NCI-H1694 treated with DMSO at 0.1 percent for 48 hours (cell line): Measurements from ENCODE around the gene KMO.

ENCODE experiments used
- DNase-seq: peaks from one replicate; lab custom pipeline; 2025; lab: John Stamatoyannopoulos, UW

Gene KMO

DNA sequence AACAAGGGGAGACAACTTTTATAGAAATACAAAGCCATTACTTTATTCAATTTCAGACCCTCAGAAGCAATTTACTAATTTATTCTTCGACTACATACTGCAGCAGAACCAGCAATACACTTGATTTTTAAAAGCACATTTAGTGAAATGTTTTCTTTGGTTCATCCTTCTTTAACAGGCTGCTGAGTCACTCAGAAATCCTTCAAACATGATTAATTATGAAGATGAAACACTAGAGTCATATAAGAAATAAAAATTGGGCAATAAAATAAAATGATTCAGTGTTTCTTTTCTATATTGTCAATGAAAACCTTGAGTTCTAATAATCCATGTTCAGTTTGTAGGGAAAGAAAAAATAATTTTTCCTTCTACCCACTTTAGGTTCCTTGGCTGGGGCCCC is 61.0 kb downstream of the KMO start:
- DNase-seq = no peak

DNA sequence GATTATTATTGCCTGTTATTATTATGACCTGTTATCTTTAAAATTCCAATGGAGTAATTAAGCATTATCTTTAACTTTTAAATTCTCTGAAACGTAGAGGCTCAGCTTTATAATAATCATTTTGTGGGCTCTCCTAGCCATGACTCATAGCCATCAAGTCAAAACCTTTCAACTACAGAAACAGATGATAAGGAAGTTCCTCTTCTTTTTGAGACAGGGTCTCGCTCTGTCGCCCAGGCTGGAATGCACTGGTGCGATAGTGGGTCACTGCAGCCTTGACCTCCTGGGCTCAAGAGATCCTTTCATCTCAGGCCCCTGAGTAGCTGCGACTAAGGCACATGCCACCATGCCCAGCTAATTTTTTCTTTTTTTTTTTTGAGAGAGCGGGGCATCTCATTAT is 64.5 kb downstream of the KMO start:
- DNase-seq = no peak

GRCh38 chr1:241598249-241598648 is 66.1 kb downstream of the KMO start:
- DNase-seq = peak; percentile 21

GRCh38 chr1:241600496-241600901 is 68.3 kb downstream of the KMO start:
- no peak for DNase-seq

- DNase-seq = no peak
Observed at GRCh38 chr1:241603731-241604245, 71.6 kb downstream of the KMO start.

DNA sequence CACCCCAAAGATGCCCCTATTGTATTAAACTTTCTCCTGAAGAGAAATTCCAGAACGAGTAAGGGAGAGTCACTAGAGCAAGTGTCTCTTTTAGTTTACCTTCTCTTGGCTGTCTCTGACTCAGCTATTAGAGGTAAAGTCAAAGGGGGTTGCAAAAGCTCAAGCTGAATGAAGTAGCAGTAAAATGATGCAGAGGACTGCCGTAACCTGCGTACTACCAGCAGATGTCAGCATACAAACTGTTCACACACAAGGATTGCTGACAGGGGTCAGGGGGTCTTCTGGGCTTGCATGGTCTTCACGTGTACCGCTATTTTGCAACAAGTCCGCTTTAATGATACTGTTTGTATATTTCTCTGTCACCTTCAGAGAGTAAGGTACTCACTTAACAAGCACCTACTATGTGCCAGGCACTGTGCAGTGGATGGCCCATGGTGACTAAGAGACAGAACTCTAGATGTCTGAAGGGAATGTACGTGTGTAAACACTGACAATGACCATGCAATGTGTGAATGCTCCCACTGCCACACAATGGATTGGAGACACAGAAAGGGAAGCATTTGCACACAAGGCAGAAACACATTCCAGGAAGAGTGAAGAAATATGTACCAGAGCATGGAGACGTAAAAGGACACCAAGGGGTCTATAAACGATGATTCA is 73.1 kb downstream of the KMO start:
- no peak for DNase-seq

DNA sequence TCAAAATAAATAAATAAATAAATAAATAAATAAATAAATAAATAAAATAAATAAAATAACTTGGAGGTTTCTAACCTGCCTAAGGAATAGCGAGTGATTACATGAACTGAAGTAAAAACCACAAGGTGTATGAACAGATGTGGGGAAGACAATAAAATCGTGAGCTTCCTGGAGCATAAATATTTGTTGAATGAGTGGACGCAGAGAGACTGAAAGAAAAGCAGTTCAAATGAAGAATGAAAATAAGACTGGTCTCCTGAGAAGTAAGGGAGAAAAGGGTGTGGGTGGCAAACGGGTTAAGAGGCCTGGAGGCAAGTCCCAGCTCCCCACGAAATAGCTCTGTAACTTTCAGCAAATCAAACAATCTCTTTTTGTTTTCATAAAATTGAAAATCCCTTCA is 74.4 kb downstream of the KMO start:
- DNase-seq = no peak

GRCh38 chr1:241607497-241607896 is 75.3 kb downstream of the KMO start:
- no peak for DNase-seq

DNA sequence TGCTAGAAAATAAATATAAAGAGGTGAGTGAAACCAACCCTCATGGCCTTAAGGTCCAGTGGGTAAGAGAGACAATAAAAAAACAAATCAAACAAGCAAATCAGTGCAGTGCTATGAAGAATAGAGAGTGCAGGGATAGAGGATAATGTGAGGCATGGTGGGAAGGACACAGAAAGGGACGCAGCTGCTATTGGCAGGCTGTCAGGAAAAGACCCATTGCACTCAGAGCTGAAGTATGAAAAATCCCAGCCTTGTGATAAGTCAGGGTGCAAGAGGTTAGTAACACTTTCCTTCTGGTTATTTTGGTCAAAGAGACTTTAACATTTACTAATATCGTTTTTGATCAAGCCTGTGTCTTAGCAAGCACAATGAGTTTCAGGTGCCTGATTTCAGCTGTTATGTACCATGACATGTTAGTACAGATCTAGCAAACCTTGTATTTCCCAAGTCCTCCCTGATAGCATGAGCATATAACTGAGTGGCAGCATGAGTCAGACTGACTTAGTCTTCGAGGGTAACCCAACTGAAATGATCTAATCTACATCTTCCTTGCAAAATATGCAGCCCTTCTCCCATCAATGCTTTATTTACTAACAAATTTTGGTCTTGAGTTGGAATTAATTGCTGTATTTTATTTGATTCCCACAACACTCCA is 76.3 kb downstream of the KMO start:
- no peak for DNase-seq

- DNase-seq = peak; percentile 51
Observed at GRCh38 chr1:241610056-241610815, 78.1 kb downstream of the KMO start.

DNA sequence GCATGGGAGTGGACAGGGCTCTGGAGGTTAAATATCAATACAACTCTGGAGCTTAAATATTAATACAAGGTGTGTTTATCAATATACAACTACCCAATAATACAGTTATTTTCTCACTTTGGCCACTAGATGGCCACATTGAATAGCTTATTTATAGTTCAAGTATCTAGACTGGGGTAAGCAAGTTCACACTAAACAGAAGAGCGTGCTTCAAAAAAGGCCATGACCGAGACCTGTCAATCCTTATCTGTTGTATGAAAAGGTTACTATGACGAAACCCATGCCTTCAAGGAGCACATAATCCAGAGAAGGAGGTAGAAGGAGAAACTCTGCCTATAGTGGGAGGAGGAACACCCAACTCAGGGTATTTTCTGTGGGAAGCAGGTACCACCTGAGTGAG is 78.9 kb downstream of the KMO start:
- peak; percentile 67 for DNase-seq

GRCh38 chr1:241611736-241612135 is 79.6 kb downstream of the KMO start:
- no peak for DNase-seq

DNA sequence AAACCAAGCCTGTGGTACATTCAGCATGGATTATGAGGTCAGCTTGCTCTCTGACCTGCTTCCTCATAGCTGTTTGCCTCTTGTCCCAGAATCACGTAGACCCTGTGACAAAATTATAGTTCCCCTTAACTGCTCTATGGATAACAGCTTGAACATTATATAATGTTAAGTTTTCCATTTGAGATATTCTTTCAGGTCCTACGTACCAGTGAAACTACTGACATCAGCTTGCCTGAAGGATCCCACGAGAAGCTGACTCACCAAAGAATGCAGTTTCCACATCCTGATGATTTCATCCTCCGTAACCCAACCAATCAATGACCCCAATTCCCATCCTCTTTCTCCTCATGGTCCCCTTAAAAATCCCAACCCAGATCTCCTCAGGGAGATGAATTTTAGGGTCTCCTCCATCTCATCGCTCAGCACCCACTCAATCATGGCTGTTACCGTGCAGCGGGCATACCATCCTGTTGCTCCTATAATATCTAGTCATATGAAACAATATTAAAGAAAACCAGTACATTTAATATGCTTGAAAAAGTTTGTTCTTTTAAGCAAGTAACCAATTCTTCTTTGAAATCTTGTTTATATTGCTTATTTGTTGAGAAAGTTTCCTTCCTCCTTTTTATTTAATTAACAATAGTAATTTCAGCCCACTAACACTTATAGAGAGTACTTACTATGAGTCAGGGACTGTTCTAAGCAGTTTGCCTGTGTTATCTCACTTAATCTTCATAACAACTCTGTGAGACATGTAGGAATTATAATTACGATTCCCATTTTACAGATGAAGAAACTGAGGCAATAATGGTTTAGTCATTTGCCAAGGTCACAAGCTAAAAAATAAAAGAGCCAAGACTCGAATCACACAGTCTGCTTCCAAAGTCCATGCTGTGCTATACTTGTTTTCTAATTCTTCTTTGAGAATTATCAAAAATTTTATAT is 80.6 kb downstream of the KMO start:
- no peak for DNase-seq

DNA sequence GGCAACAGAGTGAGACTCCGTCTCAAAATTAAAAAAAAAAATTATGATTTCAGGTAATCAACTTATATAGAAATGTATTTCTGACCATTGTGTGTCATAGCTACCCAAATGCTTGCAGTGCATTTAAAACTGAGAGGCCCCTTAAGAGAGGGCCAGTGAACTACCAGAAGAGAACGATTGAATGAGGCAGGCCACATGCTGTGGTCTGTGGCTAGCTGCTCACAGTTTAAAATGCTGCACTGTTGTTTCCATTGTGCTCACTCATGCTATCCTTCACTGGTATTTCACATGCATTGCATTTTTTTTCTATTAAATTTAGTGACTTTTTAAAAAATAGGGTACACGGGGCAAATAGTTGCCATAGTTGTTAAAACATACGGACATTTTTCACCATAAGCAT is 82.0 kb downstream of the KMO start:
- no peak for DNase-seq

GRCh38 chr1:241614572-241614971 is 82.4 kb downstream of the KMO start:
- no peak for DNase-seq

DNA sequence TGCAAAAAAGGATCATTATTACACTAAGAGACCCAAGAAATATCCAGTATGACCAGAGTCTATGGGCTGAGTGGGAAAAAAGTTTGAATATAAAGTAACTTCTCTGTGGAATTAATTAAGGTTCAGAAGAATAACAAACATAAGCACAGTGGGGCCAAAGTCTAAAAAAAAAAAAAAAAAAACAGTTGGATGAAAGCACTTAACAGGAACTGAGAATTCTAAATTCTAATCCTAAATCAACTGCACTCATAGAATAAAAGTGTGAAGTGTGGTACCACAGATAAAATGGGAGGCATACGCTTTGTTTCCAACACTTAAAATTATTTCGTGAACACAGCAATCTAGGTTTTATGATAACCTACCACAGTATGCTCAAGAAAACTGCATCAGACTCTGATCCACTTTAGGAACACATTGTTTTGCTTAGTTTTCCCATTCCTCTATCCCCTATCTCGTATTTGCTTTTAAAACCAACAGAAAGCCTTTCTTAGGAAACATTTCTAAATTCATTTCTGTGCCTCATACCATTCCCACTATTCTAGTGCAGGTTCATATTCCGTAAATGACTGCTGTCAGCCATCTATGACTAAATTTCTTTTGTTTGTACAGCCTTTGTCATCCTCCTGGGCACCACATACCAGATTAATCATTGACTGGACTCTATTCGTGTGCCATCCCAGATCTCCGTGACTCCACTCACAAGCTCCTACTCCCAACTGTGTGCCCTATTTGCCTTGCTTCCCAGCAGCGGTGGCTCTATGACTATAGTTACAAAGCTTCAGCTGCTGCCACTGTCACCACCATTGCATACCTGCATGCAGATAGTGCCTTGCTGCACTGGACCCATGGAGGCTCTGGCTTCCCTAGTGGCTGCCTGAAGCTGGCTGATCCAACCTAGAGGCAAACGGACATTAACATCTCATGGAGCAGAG is 83.1 kb downstream of the KMO start:
- no peak for DNase-seq

GRCh38 chr1:241617426-241617825 is 85.2 kb downstream of the KMO start:
- DNase-seq = no peak

DNA sequence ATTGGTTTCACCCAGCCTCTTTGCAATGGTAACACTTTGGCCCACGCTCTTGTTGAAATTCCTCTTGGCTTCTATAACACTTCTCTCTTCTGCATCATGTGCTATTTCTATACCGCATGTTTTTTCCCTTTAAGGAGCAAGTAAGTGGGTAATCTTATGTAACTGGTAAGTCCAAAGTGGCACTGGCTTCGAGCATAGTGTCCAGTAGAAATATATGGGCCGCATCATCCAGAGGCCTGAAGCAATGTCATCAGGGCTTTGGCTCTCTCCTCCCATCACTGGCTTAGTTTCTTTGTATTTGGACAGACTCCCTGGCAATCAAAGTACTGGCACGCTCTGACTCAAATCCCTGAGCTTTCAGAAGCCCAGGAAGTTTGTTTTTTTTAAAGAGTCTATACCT is 90.5 kb downstream of the KMO start:
- DNase-seq = no peak

DNA sequence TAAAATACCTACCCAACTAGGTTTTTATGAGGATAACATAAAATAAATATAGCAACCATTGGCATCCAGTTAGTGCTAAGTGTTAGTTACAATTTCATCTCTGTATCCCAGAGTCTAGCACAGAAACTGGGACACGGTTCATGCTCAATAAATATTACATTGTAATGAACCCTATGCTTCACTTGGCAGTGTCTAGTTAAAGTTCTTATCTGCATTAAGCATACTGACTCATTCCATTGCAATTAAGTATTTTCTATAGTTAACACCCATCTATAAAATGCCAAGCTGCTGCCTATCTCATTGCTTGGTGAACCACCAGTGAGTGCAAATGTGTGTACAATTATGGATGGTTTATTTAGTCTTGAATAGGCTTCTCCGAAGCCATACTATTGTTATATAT is 92.8 kb downstream of the KMO start:
- no peak for DNase-seq

GRCh38 chr1:241627453-241628259 is 95.5 kb downstream of the KMO start:
- peak; percentile 54 for DNase-seq
